MM.1S (cell line): ENCODE results near the gene KCNQ5.

ENCODE experiments used
- EZH2 ChIP-seq: fragments of 300-600 bp; sonication (generic); optimal IDR thresholded peaks from 2 replicates; pipeline ENCODE3; 2017; ENCODE audit warnings: low read depth, mild to moderate bottlenecking, antibody characterized with exemption, low read length, mixed read lengths
- EZH2phosphoT487 ChIP-seq: fragments of 300-600 bp; sonication (generic); IDR thresholded peaks from 2 replicates; pipeline ENCODE4 v1.6.1; 2018; ENCODE audit warnings: antibody characterized with exemption, low read length
- TF ChIP-seq, protein P1 (sequence below): fragments of 300-600 bp; sonication (generic); IDR thresholded peaks from 2 replicates; pipeline ENCODE4 v1.5.1; 2016; ENCODE audit warnings: antibody characterized with exemption, low read length, mixed read lengths

DNA sequence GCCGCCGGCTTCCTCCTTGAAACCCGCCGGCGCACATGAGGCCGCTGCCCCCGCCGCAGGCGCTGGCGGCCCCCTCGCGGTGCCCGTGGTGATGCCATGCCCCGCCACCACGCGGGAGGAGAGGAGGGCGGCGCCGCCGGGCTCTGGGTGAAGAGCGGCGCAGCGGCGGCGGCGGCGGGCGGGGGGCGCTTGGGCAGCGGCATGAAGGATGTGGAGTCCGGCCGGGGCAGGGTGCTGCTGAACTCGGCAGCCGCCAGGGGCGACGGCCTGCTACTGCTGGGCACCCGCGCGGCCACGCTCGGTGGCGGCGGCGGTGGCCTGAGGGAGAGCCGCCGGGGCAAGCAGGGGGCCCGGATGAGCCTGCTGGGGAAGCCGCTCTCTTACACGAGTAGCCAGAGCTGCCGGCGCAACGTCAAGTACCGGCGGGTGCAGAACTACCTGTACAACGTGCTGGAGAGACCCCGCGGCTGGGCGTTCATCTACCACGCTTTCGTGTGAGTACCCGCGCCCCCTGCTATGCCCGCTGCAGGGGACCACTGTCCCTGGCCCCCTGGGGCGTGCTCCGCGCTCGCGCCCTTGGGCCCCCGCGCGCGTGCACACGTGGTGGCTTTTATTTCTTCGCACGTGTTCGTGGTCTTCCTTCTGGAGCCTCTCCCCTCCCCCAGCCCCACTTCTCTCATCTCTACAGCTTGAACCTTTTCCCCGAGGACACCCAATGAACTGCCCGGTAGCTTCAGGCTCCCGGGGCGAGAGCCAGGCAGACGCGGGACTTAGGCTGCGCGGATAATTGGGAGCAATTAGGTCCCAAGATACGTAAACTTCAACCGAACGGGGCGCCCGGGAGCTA lies 453 bp downstream of the KCNQ5 start:
- TF ChIP-seq, protein P1, sequence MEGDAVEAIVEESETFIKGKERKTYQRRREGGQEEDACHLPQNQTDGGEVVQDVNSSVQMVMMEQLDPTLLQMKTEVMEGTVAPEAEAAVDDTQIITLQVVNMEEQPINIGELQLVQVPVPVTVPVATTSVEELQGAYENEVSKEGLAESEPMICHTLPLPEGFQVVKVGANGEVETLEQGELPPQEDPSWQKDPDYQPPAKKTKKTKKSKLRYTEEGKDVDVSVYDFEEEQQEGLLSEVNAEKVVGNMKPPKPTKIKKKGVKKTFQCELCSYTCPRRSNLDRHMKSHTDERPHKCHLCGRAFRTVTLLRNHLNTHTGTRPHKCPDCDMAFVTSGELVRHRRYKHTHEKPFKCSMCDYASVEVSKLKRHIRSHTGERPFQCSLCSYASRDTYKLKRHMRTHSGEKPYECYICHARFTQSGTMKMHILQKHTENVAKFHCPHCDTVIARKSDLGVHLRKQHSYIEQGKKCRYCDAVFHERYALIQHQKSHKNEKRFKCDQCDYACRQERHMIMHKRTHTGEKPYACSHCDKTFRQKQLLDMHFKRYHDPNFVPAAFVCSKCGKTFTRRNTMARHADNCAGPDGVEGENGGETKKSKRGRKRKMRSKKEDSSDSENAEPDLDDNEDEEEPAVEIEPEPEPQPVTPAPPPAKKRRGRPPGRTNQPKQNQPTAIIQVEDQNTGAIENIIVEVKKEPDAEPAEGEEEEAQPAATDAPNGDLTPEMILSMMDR, result no peak; the same call in none of the 2 replicates
- TF ChIP-seq EZH2phosphoT487 (no peak), EZH2 (no peak)
